ENCODE data around the gene CCSER2.

The CCSER2 gene

DNA sequence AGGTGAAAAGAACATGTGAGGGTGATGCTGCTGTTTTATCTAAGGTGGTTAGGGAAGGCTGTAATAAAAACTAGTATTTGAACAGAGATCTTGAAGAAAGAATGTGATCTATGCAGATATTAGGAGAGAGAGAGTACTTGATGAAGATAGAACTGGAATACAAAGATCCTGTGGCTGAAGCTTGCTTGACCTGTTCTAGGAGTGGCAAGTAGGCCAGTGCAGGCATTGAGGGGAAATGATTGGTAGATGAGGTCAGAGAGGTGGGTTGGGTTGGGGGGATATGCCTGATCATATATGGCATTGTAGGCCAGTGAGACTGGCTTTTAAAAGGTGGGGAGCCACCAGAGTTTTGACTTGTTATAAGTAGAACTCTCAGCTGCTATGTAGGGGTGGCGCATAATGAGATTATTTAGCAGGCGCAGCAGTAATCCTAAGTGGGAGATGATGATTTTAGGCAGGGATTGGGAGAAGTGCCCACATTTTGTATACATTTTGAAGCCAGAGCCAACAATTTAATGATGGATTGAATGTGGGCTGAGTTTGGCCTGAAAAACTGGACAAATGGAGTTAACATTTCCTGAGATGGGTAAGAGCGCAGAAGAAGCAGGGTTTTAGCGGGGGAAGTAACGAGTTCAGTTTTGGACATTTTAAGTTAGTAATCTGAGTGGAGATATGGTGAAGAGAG, 8.2 kb downstream of the CCSER2 start:
- Histone ChIP-seq H3K79me2 (ENCODE audit: insufficient read depth, low read length) (peaks cover 24% of the 10 kb centered on the region), H3K9me2 (ENCODE audit: low read depth, low read length) (no peaks in the 10 kb centered on the region), H2AFZ (ENCODE audit: low read length) (no peak overlapping the region), H3K4me2 (ENCODE audit: low read length) (no peak overlapping the region), H3F3A (ENCODE audit: insufficient read depth, low read length) (no peaks in the 10 kb centered on the region), H3K27ac (ENCODE audit: low read depth, low read length, poor library complexity, severe bottlenecking) (no peak overlapping the region), H3K27me3 (ENCODE audit: insufficient read depth, low read length) (no peaks in the 10 kb centered on the region), H3K4me1 (ENCODE audit: insufficient read depth, low read length, severe bottlenecking) (peaks cover 16% of the 10 kb centered on the region), H3K9ac (ENCODE audit: low read length) (no peak overlapping the region), H3K4me3 (ENCODE audit: low read depth, low read length, poor library complexity, severe bottlenecking) (no peak overlapping the region), H4K20me1 (ENCODE audit: insufficient read depth, low read length) (no peaks in the 10 kb centered on the region), H3K9me3 (ENCODE audit: low read length) (no peaks in the 10 kb centered on the region), H3K36me3 (ENCODE audit: insufficient read depth, low read length) (no peaks in the 10 kb centered on the region)
- TF ChIP-seq, protein P1, sequence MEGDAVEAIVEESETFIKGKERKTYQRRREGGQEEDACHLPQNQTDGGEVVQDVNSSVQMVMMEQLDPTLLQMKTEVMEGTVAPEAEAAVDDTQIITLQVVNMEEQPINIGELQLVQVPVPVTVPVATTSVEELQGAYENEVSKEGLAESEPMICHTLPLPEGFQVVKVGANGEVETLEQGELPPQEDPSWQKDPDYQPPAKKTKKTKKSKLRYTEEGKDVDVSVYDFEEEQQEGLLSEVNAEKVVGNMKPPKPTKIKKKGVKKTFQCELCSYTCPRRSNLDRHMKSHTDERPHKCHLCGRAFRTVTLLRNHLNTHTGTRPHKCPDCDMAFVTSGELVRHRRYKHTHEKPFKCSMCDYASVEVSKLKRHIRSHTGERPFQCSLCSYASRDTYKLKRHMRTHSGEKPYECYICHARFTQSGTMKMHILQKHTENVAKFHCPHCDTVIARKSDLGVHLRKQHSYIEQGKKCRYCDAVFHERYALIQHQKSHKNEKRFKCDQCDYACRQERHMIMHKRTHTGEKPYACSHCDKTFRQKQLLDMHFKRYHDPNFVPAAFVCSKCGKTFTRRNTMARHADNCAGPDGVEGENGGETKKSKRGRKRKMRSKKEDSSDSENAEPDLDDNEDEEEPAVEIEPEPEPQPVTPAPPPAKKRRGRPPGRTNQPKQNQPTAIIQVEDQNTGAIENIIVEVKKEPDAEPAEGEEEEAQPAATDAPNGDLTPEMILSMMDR (IDR thresholded peaks at IDR 0.05; ENCODE audit: low read length) = no peak
- TF ChIP-seq EZH2 (IDR thresholded peaks at IDR 0.05; ENCODE audit: borderline replicate concordance, low read length) = no peak

DNA sequence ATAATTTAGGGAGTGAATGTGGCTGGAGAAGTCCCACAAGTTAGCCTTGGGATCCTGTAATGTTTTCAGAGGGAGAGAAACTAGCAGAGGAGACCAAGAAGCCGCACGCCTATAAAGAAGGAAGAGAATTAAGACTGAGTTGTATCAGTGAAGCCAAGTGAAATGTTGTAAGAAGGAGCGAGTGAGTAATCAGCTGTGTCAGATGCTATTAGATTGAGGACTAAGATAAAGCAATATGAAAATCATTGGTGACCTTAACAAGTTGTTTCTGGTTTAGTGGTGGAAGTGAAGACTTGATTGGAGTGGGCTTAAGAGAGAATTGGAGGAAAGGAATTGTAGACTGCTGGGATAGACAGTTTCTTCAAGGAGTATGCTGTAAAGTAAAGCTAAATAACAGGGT, 8.8 kb downstream of the CCSER2 start:
- Histone ChIP-seq H3F3A (ENCODE audit: insufficient read depth, low read length) (no peaks in the 10 kb centered on the region), H2AFZ (ENCODE audit: low read length) (no peak overlapping the region), H3K27me3 (ENCODE audit: insufficient read depth, low read length) (no peaks in the 10 kb centered on the region), H4K20me1 (ENCODE audit: insufficient read depth, low read length) (no peaks in the 10 kb centered on the region), H3K9me2 (ENCODE audit: low read depth, low read length) (no peaks in the 10 kb centered on the region), H3K4me3 (ENCODE audit: low read depth, low read length, poor library complexity, severe bottlenecking) (no peak overlapping the region), H3K27ac (ENCODE audit: low read depth, low read length, poor library complexity, severe bottlenecking) (no peak overlapping the region), H3K4me1 (ENCODE audit: insufficient read depth, low read length, severe bottlenecking) (peaks cover 12% of the 10 kb centered on the region), H3K36me3 (ENCODE audit: insufficient read depth, low read length) (no peaks in the 10 kb centered on the region), H3K9me3 (ENCODE audit: low read length) (no peaks in the 10 kb centered on the region), H3K9ac (ENCODE audit: low read length) (no peak overlapping the region), H3K79me2 (ENCODE audit: insufficient read depth, low read length) (peaks cover 19% of the 10 kb centered on the region), H3K4me2 (ENCODE audit: low read length) (no peak overlapping the region)
- no peak for TF ChIP-seq EZH2 (IDR thresholded peaks at IDR 0.05; ENCODE audit: borderline replicate concordance, low read length)
- TF ChIP-seq, protein P1 (IDR thresholded peaks at IDR 0.05; ENCODE audit: low read length) = no peak

DNA sequence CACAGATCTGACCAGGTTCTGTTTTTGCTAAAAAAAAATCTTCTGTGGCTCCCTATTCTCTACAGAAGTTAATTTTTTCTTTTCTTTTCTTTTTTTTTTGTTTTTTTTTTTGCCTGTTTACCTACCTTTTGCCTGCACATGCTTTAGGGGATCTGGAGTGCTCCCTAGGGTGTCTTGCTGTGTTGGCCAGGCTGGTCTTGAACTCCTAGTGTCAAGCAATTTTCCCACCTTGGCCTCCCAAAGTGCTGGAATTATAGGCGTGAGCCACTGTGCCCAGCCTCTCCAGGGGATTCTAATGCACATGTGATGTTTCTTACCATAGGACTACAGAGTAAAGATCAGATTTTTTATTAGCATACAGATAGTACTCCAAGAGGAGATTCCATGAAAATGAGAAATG, 10.6 kb downstream of the CCSER2 start:
- Histone ChIP-seq H3K4me2 (ENCODE audit: low read length) (no peak overlapping the region), H3K9me2 (ENCODE audit: low read depth, low read length) (no peaks in the 10 kb centered on the region), H3K27ac (ENCODE audit: low read depth, low read length, poor library complexity, severe bottlenecking) (no peak overlapping the region), H2AFZ (ENCODE audit: low read length) (no peak overlapping the region), H3F3A (ENCODE audit: insufficient read depth, low read length) (no peaks in the 10 kb centered on the region), H3K36me3 (ENCODE audit: insufficient read depth, low read length) (no peaks in the 10 kb centered on the region), H3K4me3 (ENCODE audit: low read depth, low read length, poor library complexity, severe bottlenecking) (no peak overlapping the region), H4K20me1 (ENCODE audit: insufficient read depth, low read length) (no peaks in the 10 kb centered on the region), H3K9ac (ENCODE audit: low read length) (no peak overlapping the region), H3K4me1 (ENCODE audit: insufficient read depth, low read length, severe bottlenecking) (peaks cover 2% of the 10 kb centered on the region), H3K27me3 (ENCODE audit: insufficient read depth, low read length) (no peaks in the 10 kb centered on the region), H3K9me3 (ENCODE audit: low read length) (no peaks in the 10 kb centered on the region), H3K79me2 (ENCODE audit: insufficient read depth, low read length) (peaks cover 16% of the 10 kb centered on the region)
- TF ChIP-seq EZH2 (IDR thresholded peaks at IDR 0.05; ENCODE audit: borderline replicate concordance, low read length) = no peak
- TF ChIP-seq, protein P1 (IDR thresholded peaks at IDR 0.05; ENCODE audit: low read length) = no peak
